HCT116 (cell line): ENCODE results near the gene ABTB2. TPM values are rescaled to one million over a fixed set of nuclear protein-coding genes. Genes with fewer than 3 reads are reported as not detected.

Experiments used
- ATAC-seq: fragments of 200-7000 bp; cut with Tn5 transposase; 2 replicates; pipeline ENCODE4 v1.9.1; 2020; ENCODE audit warnings: mild to moderate bottlenecking, moderate library complexity
- BruUV-seq: library from RNA; stranded (reverse); fragments of 400-500 nt; replicated peaks from 2 replicates; lab custom pipeline; 2021; lab: Mats Ljungman, UMichigan
- CTCF ChIA-PET: fragments of 300-600 bp; sonication (Branson Sonifier 250); formaldehyde crosslinking; loops from one replicate; lab custom pipeline; 2021; ENCODE audit warnings: antibody characterized with exemption; lab: Charles Lee
- POLR2A ChIA-PET: fragments of 300-600, 350-600 bp; sonication (Branson Sonifier 250); formaldehyde crosslinking; loops from one replicate; lab custom pipeline; 2021; ENCODE audit warnings: antibody characterized with exemption; lab: Charles Lee
- RAD21 ChIA-PET, 2 experiments: fragments of 300-600 bp; sonication (Branson Sonifier 250); formaldehyde crosslinking; loops; one replicate each; lab custom pipeline; 2023; ENCODE audit warnings: low total read pairs in 2 of 2; ENCODE audit not compliant: uncharacterized antibody in 2 of 2, unreplicated experiment in 2 of 2, low non-redundant PET in 1 of 2; lab: Charles Lee
- DNase-seq: peaks from one replicate; pipeline ENCODE4 v3.0.0-alpha.2; 2010; ENCODE audit warnings: low read depth, low spot score
- H2AFZ ChIP-seq: fragments of 200-600 bp; shearing (Covaris generic), sonication (generic); 2 replicates; pipeline ENCODE4 v1.6.1; 2017; ENCODE audit warnings: low read depth, mixed run types, mixed read lengths, antibody characterized with exemption, low read length; ENCODE audit not compliant: poor library complexity, severe bottlenecking
- H3K27ac ChIP-seq: 2 replicates; pipeline ENCODE4 v1.5.1; 2012; ENCODE audit warnings: low read depth, low read length
- H3K27me3 ChIP-seq: fragments of 200-600 bp; sonication (generic); 2 replicates; pipeline ENCODE4 v1.6.1; 2016; ENCODE audit warnings: mixed run types, low read length, mixed read lengths; ENCODE audit not compliant: insufficient read depth
- H3K36me3 ChIP-seq, 2 experiments: fragments of 200-500 bp in 1 of 2; fragments of 200-600 bp in 1 of 2; sonication (Bioruptor generic) in 1 of 2; sonication (generic) in 1 of 2; 2 replicates each; pipeline versions ENCODE4 v1.5.1 to v1.6.1; 2014 to 2016; ENCODE audit warnings: low read length in 2 of 2, inconsistent platforms in 1 of 2, mixed read lengths in 1 of 2, mixed run types in 1 of 2; ENCODE audit not compliant: insufficient read depth in 2 of 2, control insufficient read depth in 1 of 2
- H3K4me1 ChIP-seq, 2 experiments: fragments of 200-600 bp in 1 of 2; sonication (generic) in 1 of 2; 2 replicates each; pipeline versions ENCODE4 v1.5.1 to v1.6.1; 2012 to 2017; ENCODE audit warnings: low read length in 2 of 2, inconsistent platforms in 1 of 2, mild to moderate bottlenecking in 1 of 2, mixed read lengths in 1 of 2, mixed run types in 1 of 2, moderate library complexity in 1 of 2; ENCODE audit not compliant: insufficient read depth in 2 of 2, control insufficient read depth in 1 of 2
- H3K4me2 ChIP-seq: fragments of 200-600 bp; sonication (generic); 2 replicates; pipeline ENCODE4 v1.6.1; 2017; ENCODE audit warnings: mixed run types, low read length, mixed read lengths
- H3K4me3 ChIP-seq, 2 experiments: fragments of 200-600 bp in 1 of 2; sonication (generic) in 1 of 2; replicated peaks in 1 of 2; 2 replicates each; pipeline ENCODE4 v1.5.1; 2011 to 2016; ENCODE audit warnings: low read length in 2 of 2, control low read depth in 1 of 2, low read depth in 1 of 2, mild to moderate bottlenecking in 1 of 2, mixed read lengths in 1 of 2, mixed run types in 1 of 2
- H3K79me2 ChIP-seq: fragments of 200-600 bp; sonication (generic); 2 replicates; pipeline ENCODE4 v1.6.1; 2017; ENCODE audit warnings: mild to moderate bottlenecking, mixed run types, low read length, moderate library complexity, mixed read lengths; ENCODE audit not compliant: insufficient read depth
- H3K9ac ChIP-seq: fragments of 200-600 bp; sonication (generic); 2 replicates; pipeline ENCODE4 v1.6.1; 2016; ENCODE audit warnings: low read length, mixed read lengths
- H3K9me2 ChIP-seq: fragments of 200-600 bp; sonication (generic), shearing (Covaris generic); 2 replicates; pipeline ENCODE4 v1.6.1; 2017; ENCODE audit warnings: mixed run types, mild to moderate bottlenecking, moderate library complexity; ENCODE audit not compliant: insufficient read depth
- H3K9me3 ChIP-seq, 2 experiments: fragments of 200-500 bp in 1 of 2; fragments of 200-600 bp in 1 of 2; sonication (Bioruptor generic) in 1 of 2; sonication (generic) in 1 of 2; 2 replicates each; pipeline ENCODE4 v1.6.1; 2014 to 2017; ENCODE audit warnings: low read length in 2 of 2, mixed read lengths in 2 of 2, inconsistent platforms in 1 of 2, low read depth in 1 of 2, mild to moderate bottlenecking in 1 of 2, mixed run types in 1 of 2, moderate library complexity in 1 of 2; ENCODE audit not compliant: control insufficient read depth in 1 of 2, insufficient read depth in 1 of 2
- H4K20me1 ChIP-seq: fragments of 200-600 bp; sonication (generic), shearing (Covaris generic); 2 replicates; pipeline ENCODE4 v1.6.1; 2017; ENCODE audit warnings: mixed run types, mild to moderate bottlenecking, moderate library complexity; ENCODE audit not compliant: insufficient read depth
- CBX3 ChIP-seq: IDR thresholded peaks from 2 replicates; pipeline ENCODE4 v1.6.1; 2012; ENCODE audit warnings: low read depth
- CEBPB ChIP-seq: IDR thresholded peaks from 2 replicates; pipeline ENCODE4 v1.6.1; 2012; ENCODE audit warnings: low read depth
- EGR1 ChIP-seq: IDR thresholded peaks from 2 replicates; pipeline ENCODE4 v1.6.1; 2012; ENCODE audit warnings: low read depth
- EZH2 ChIP-seq: fragments of 200-600 bp; sonication (generic); IDR thresholded peaks from 2 replicates; pipeline ENCODE4 v1.6.1; 2017; ENCODE audit warnings: antibody characterized with exemption, mixed run types
- EZH2phosphoT487 ChIP-seq: fragments of 200-600 bp; IDR thresholded peaks from 2 replicates; pipeline ENCODE4 v1.6.1; 2018; ENCODE audit warnings: antibody characterized with exemption, borderline replicate concordance
- FOSL1 ChIP-seq: IDR thresholded peaks from 2 replicates; pipeline ENCODE4 v1.6.1; 2012; ENCODE audit warnings: low read depth
- JUND ChIP-seq: IDR thresholded peaks from 2 replicates; pipeline ENCODE4 v1.6.1; 2012
- POLR2A ChIP-seq: IDR thresholded peaks from 2 replicates; pipeline ENCODE4 v1.7.0; 2011; ENCODE audit warnings: borderline replicate concordance; ENCODE audit not compliant: insufficient read depth, insufficient read length; ENCODE audit errors: extremely low read depth
- SIN3A ChIP-seq: IDR thresholded peaks from 2 replicates; pipeline ENCODE4 v1.6.1; 2012; ENCODE audit warnings: low read depth
- SP1 ChIP-seq: IDR thresholded peaks from 2 replicates; pipeline ENCODE4 v1.6.1; 2012; ENCODE audit warnings: low read depth
- TCF7L2 ChIP-seq: IDR thresholded peaks from 2 replicates; pipeline ENCODE4 v1.7.0; 2011; ENCODE audit warnings: borderline replicate concordance, inconsistent platforms; ENCODE audit not compliant: insufficient read depth, insufficient read length; ENCODE audit errors: extremely low read depth
- YY1 ChIP-seq: IDR thresholded peaks from 2 replicates; pipeline ENCODE4 v1.6.1; 2011; ENCODE audit warnings: low read length, low read depth, moderate library complexity, mild to moderate bottlenecking; ENCODE audit not compliant: insufficient replicate concordance; ENCODE audit errors: extremely low read depth
- ZFX ChIP-seq: fragments of 450-650 bp; IDR thresholded peaks from 2 replicates; pipeline ENCODE4 v1.6.1; 2017
- ZNF274 ChIP-seq: fragments of 200-500 bp; sonication (Bioruptor generic); IDR thresholded peaks from 2 replicates; pipeline ENCODE4 v1.6.1; 2014; ENCODE audit warnings: mild to moderate bottlenecking, low read depth, low read length, inconsistent platforms
- intact Hi-C: fragments of 100-400 bp; cut with micrococcal nuclease; formaldehyde crosslinking; loops from 2 replicates; pipeline ENCODE4 v1.10.0; 2022
- total RNA-seq: library from RNA; stranded (reverse); gene quantifications from one replicate; pipeline ENCODE4 v1.2.1, GENCODE V29; 2021; ENCODE audit not compliant: unreplicated experiment
- TF ChIP-seq, protein P1 (sequence below): IDR thresholded peaks from 2 replicates; pipeline ENCODE4 v1.6.1; 2012
- TF ChIP-seq, protein P2 (sequence below): IDR thresholded peaks from 2 replicates; pipeline ENCODE4 v1.6.1; 2012; ENCODE audit warnings: low read depth
- TF ChIP-seq, protein P3 (sequence below): IDR thresholded peaks from 2 replicates; pipeline ENCODE4 v1.6.1; 2012

Gene ABTB2
- total RNA-seq, 1 experiment from 2014 or later, result 6.8 TPM

DNA sequence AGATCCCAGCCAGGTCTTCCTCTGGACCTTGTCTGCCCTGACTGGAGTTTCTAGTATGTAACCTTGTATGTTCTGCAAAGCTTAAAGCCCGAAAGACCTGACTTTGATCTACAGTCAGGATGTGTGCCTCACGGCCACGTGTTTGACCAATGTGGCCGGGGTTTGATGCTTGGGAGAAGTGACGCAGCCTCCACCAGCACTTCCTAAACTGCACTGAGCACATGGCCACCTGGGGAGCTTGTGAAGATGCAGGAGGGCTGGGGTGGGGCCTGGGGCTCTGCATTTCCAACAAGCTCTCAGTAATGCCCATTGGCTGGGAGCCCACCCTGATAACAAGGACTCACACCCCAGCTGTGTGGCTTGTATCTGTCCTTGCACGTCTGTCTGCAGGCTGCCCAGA lies 199.1 kb downstream of the ABTB2 start (continued):
- TF ChIP-seq EZH2phosphoT487 (no peak), SP1 (no peak), EZH2 (no peak), TCF7L2 (no peak), FOSL1 (no peak), ZFX (no peak), ZNF274 (no peak)
- TF ChIP-seq, protein P1, sequence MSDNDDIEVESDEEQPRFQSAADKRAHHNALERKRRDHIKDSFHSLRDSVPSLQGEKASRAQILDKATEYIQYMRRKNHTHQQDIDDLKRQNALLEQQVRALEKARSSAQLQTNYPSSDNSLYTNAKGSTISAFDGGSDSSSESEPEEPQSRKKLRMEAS, result no peak
- TF ChIP-seq, all 23 proteins: peak for 0

DNA sequence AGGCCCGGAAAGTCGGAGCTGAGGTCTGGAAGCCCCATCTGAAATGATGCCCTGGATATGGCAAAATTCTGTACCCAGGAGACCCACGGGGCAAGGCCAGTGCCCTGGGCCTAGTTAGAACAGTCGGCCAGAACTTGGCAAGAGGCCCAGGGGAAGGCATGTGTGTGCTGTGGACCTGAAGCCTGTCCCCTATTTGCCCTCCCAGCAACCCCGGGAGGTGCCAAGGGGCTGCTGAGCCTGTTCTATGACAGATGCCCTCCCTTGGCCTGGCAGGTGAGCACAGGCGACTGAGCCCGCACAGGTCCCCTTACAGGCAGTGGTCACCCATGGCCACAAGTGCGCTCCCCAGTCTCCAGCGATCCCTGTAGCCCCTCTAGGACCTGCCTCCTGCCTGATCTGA lies 200.6 kb downstream of the ABTB2 start:
- no peak overlapping the region for H3K4me3 ChIP-seq
- no peak overlapping the region for H3K4me2 ChIP-seq
- no peaks in the 10 kb centered on the region for H3K79me2 ChIP-seq
- ChIA-PET CTCF (no interaction called here), RAD21 (no interaction called here), POLR2A (no interaction called here)
- H3K36me3 ChIP-seq, result peaks cover 4 to 12% of the 10 kb centered on the region in 2 experiments; a peak in 2 of 4 replicates
- no peaks in the 10 kb centered on the region for H4K20me1 ChIP-seq
- no peak overlapping the region for H3K9ac ChIP-seq
- H3K27me3 ChIP-seq, result no peaks in the 10 kb centered on the region
- TF ChIP-seq EGR1, result no peak
- TF ChIP-seq CEBPB, result no peak
- no peak for TF ChIP-seq SIN3A
- TF ChIP-seq, protein P2, sequence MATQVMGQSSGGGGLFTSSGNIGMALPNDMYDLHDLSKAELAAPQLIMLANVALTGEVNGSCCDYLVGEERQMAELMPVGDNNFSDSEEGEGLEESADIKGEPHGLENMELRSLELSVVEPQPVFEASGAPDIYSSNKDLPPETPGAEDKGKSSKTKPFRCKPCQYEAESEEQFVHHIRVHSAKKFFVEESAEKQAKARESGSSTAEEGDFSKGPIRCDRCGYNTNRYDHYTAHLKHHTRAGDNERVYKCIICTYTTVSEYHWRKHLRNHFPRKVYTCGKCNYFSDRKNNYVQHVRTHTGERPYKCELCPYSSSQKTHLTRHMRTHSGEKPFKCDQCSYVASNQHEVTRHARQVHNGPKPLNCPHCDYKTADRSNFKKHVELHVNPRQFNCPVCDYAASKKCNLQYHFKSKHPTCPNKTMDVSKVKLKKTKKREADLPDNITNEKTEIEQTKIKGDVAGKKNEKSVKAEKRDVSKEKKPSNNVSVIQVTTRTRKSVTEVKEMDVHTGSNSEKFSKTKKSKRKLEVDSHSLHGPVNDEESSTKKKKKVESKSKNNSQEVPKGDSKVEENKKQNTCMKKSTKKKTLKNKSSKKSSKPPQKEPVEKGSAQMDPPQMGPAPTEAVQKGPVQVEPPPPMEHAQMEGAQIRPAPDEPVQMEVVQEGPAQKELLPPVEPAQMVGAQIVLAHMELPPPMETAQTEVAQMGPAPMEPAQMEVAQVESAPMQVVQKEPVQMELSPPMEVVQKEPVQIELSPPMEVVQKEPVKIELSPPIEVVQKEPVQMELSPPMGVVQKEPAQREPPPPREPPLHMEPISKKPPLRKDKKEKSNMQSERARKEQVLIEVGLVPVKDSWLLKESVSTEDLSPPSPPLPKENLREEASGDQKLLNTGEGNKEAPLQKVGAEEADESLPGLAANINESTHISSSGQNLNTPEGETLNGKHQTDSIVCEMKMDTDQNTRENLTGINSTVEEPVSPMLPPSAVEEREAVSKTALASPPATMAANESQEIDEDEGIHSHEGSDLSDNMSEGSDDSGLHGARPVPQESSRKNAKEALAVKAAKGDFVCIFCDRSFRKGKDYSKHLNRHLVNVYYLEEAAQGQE, result no peak
- TF ChIP-seq, protein P3, sequence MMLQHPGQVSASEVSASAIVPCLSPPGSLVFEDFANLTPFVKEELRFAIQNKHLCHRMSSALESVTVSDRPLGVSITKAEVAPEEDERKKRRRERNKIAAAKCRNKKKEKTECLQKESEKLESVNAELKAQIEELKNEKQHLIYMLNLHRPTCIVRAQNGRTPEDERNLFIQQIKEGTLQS, result no peak
- TF ChIP-seq POLR2A, result no peak
- TF ChIP-seq CBX3, result no peak
- TF ChIP-seq JUND, result no peak
- no peak for TF ChIP-seq EZH2
- TF ChIP-seq YY1, result no peak
- no peak overlapping the region for H3K27ac ChIP-seq
- no peak overlapping the region for H2AFZ ChIP-seq
- no peaks in the 10 kb centered on the region for H3K9me3 ChIP-seq
- no TSS peak for BruUV-seq
- intact Hi-C loops, result no loop called here
- no peak for ATAC-seq
- no peaks in the 10 kb centered on the region for H3K9me2 ChIP-seq
- DNase-seq, result no peak
- no peaks in the 10 kb centered on the region for H3K4me1 ChIP-seq
